ENCODE measurements around the gene ST8SIA1.

DNA sequence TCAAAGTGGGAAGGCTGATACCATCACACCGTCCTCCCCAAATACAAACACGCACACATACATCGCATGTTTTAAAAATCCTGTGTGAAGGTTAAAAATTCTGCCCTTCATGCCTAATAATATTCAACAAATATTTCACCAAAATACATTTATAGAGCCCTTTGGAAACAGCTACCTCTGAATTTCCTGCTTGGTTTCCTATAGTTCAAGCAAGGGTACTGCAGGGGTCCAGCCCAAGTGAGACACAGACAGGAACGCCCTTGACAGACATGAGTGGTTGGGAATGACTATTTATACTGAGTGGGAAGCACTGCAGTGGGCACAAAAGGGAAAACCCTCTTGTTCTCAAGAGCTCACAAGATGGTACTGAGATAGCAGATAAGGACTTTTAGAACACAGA is 51.0 kb downstream of the ST8SIA1 start:
- TF ChIP-seq POLR2A (IDR thresholded peaks at IDR 0.05; ENCODE audit: low read depth), result no peak
- no peak for TF ChIP-seq POLR2AphosphoS5 (IDR thresholded peaks at IDR 0.05)
- no peak for TF ChIP-seq CTCF (IDR thresholded peaks at IDR 0.05)
- TF ChIP-seq EP300 (IDR thresholded peaks at IDR 0.05), result no peak

Data from esophagus muscularis mucosa (tissue), 4 donors.